Fibroblast of pulmonary artery (primary cell): ENCODE measurements around the gene AP1B1.

Experiments
- DNase-seq: peaks from one replicate; pipeline ENCODE4 v3.0.0-alpha.2; 2010; ENCODE audit warnings: low read depth
- H3K4me3 ChIP-seq: replicated peaks from 2 replicates; pipeline ENCODE4 v1.5.1; 2011; ENCODE audit warnings: low read depth, mild to moderate bottlenecking, control low read depth, low read length, moderate library complexity
- CTCF ChIP-seq: IDR thresholded peaks from 2 replicates; pipeline ENCODE4 v1.5.1; 2011; ENCODE audit warnings: mild to moderate bottlenecking, control low read depth, low read length, inconsistent platforms; ENCODE audit errors: missing control alignments

The AP1B1 gene

GRCh38 chr22:29328566-29329500 lies 59.5 kb downstream of the AP1B1 start:
- no peak for TF ChIP-seq CTCF
- DNase-seq: no peak
- H3K4me3 ChIP-seq: no peak overlapping the region

DNA sequence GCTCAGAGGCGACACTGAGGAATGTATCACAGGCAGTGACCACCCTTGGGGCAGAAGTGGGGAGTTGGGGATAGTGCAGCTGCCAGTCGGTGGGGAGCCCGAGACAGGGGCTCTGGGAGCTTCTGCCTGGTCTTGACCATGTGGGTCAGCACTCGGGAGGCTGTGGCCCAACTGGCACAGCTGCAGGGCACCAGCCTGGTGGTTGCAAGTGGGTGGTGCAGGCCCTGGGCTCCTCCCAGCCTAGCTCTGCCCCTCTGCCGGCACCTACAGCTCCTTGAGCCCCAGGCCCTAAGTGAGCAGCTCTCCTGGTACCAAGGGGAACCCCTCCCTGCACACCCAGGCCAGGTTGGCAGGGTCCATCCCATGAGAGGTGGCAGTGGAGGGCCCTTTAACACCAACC lies 60.3 kb downstream of the AP1B1 start:
- no peak for DNase-seq
- no peak overlapping the region for H3K4me3 ChIP-seq
- no peak for TF ChIP-seq CTCF

- no peak for TF ChIP-seq CTCF
- DNase-seq: no peak
- no peak overlapping the region for H3K4me3 ChIP-seq
These were observed 61.1 kb downstream of the AP1B1 start for GRCh38 chr22:29327089-29327764.

DNA sequence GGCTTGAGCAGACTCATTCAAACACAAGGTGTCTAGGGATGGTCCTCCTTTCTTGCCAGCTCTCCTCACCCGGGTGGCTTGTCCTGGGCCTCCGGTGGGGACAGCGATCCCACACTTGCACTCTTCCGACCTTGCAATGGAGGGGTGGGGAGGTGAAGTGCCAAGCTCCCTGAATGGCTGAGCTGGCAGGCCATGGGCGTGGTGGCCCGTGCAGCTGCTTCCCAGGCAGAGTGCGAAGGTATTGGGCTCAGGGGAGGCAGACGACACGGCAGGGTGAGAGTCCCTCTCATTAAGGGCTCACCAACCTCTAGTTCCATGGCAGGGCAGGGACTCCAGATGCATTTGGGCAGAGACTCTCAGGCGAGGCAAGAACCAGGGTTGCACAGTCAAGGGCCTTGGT lies 61.9 kb downstream of the AP1B1 start:
- H3K4me3 ChIP-seq: no peak overlapping the region
- TF ChIP-seq CTCF: no peak
- DNase-seq: no peak

GRCh38 chr22:29325785-29326315 lies 62.5 kb downstream of the AP1B1 start:
- no peak for DNase-seq
- TF ChIP-seq CTCF: no peak
- H3K4me3 ChIP-seq: no peak overlapping the region

DNA sequence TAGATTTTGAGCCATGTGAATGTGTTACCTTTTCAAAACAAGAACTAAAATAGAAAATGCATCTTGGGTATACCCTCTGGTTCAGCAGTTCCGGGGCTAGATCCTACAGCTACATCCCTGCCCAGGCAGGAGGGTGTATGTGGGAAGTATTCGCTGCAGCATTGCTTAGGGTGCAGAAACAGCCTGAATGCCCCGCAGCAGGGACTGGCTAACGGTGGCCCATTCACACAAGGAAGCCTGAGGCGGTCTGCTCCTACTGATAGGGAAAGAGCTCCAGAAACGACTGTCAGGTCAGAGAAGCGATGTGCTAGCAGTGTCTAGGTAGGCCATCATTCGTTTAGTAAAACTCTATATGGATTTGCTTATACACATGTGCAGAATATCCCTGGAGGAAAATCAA lies 63.0 kb downstream of the AP1B1 start:
- DNase-seq: no peak
- H3K4me3 ChIP-seq: no peak overlapping the region
- no peak for TF ChIP-seq CTCF
